HepG2 (cell line): ENCODE results near the gene FAM131C. TPM values are rescaled to one million over a fixed set of nuclear protein-coding genes. Genes with fewer than 3 reads are reported as not detected.

Experiments used
- ATAC-seq: fragments of 200-7000 bp; cut with Tn5 transposase; 3 replicates; pipeline ENCODE4 v1.9.1; 2020; ENCODE audit warnings: mild to moderate bottlenecking, moderate library complexity
- BruUV-seq: library from RNA; stranded (reverse); fragments of 400-500 nt; replicated peaks from 2 replicates; lab custom pipeline; 2021; lab: Mats Ljungman, UMichigan
- CTCF ChIA-PET: fragments of 300-600 bp; formaldehyde crosslinking; extraction: SDS; loops from one replicate; lab custom pipeline; 2021; ENCODE audit warnings: low total read pairs, inconsistent platforms, low intra/inter-chr PET ratio; lab: Yijun Ruan, JAX
- POLR2A ChIA-PET: fragments of 350-600 bp; sonication (Branson Sonifier 250); formaldehyde crosslinking; loops from one replicate; lab custom pipeline; 2020; ENCODE audit warnings: antibody characterized with exemption, inconsistent platforms; lab: Yijun Ruan, JAX
- DNase-seq: peaks from one replicate; pipeline ENCODE4 v3.0.0-alpha.2; 2015; ENCODE audit warnings: low spot score
- FAIRE-seq: peaks from 3 replicates; lab custom pipeline; 2011; peaks lifted over from hg19 to GRCh38; lab: Jason Lieb, UNC
- H2AFZ ChIP-seq: one replicate; pipeline ENCODE4 v1.6.1; 2011; ENCODE audit warnings: low read length, inconsistent platforms
- H3K27ac ChIP-seq: fragments of 300-600 bp; 3 replicates; pipeline ENCODE4 v1.8.0; 2011; ENCODE audit warnings: mixed run types, mild to moderate bottlenecking, mixed read lengths, low read length, inconsistent platforms; ENCODE audit not compliant: insufficient read depth; ENCODE audit errors: extremely low read length
- H3K27me3 ChIP-seq, 2 experiments: fragments of 200-600 bp in 1 of 2; 2 replicates in 1 of 2; 3 replicates in 1 of 2; pipeline versions ENCODE4 v1.6.0 to v1.8.0; 2011; ENCODE audit warnings: low read length in 2 of 2, mild to moderate bottlenecking in 2 of 2, moderate library complexity in 2 of 2, inconsistent platforms in 1 of 2; ENCODE audit not compliant: insufficient read depth in 2 of 2, control insufficient read depth in 1 of 2
- H3K36me3 ChIP-seq, 2 experiments: fragments of 200-600 bp in 1 of 2; replicated peaks in 1 of 2; 2 replicates in 1 of 2; 3 replicates in 1 of 2; pipeline versions ENCODE4 v1.5.1 to v1.8.0; 2011; ENCODE audit warnings: low read length in 2 of 2, inconsistent platforms in 1 of 2; ENCODE audit not compliant: insufficient read depth in 2 of 2, control insufficient read depth in 1 of 2
- H3K4me1 ChIP-seq: 2 replicates; pipeline ENCODE4 v1.5.1; 2012; ENCODE audit warnings: low read length, inconsistent platforms; ENCODE audit not compliant: insufficient read depth
- H3K4me2 ChIP-seq: 2 replicates; pipeline ENCODE4 v1.6.0; 2011; ENCODE audit warnings: low read depth, low read length, inconsistent platforms
- H3K4me3 ChIP-seq, 3 experiments: fragments of 200-600 bp in 1 of 3; sonication (generic), shearing (Covaris generic) in 1 of 3; replicated peaks in 1 of 3; 2 replicates each; pipeline ENCODE4 v1.5.1; 2011 to 2016; ENCODE audit warnings: low read length in 3 of 3, inconsistent platforms in 2 of 3, low read depth in 2 of 3, mild to moderate bottlenecking in 2 of 3, control low read depth in 1 of 3, mixed read lengths in 1 of 3; ENCODE audit not compliant: insufficient read depth in 1 of 3
- H3K79me2 ChIP-seq: one replicate; pipeline ENCODE4 v1.6.1; 2011; ENCODE audit warnings: low read length, inconsistent platforms; ENCODE audit not compliant: insufficient read depth
- H3K9ac ChIP-seq: 2 replicates; pipeline ENCODE4 v1.6.0; 2011; ENCODE audit warnings: mild to moderate bottlenecking, low read depth, low read length, inconsistent platforms; ENCODE audit not compliant: insufficient read depth
- H3K9me3 ChIP-seq: 2 replicates; pipeline ENCODE4 v1.5.1; 2012; ENCODE audit warnings: mild to moderate bottlenecking, low read length
- H4K20me1 ChIP-seq: 2 replicates; pipeline ENCODE4 v1.6.0; 2011; ENCODE audit warnings: inconsistent platforms, mild to moderate bottlenecking, low read length, moderate library complexity; ENCODE audit not compliant: insufficient read depth
- HMG20B ChIP-seq: conservative IDR thresholded peaks from 2 replicates; pipeline ENCODE4 v1.6.1; 2016; ENCODE audit warnings: missing genetic modification reagents, missing compliant biosample characterization
- SRSF4 ChIP-seq: fragments of 200-400 bp; formaldehyde crosslinking; IDR thresholded peaks from one replicate; pipeline ENCODE4 v1.6.1; 2018; ENCODE audit warnings: mild to moderate bottlenecking, low read depth, low read length, moderate library complexity; ENCODE audit not compliant: poor library complexity, severe bottlenecking
- ZBTB7B ChIP-seq: sonication (generic); formaldehyde crosslinking; IDR thresholded peaks from 2 replicates; pipeline ENCODE4 v1.4.0; 2020; ENCODE audit warnings: missing genetic modification reagents
- ZFX ChIP-seq: sonication (generic); formaldehyde crosslinking; IDR thresholded peaks from 2 replicates; pipeline ENCODE4 v1.4.0; 2020; ENCODE audit warnings: mild to moderate bottlenecking, low read depth, missing genetic modification reagents, moderate library complexity
- ZNF138 ChIP-seq: sonication (generic); formaldehyde crosslinking; IDR thresholded peaks from 2 replicates; pipeline ENCODE4 v1.5.0; 2020; ENCODE audit warnings: mild to moderate bottlenecking, low read depth, missing genetic modification reagents
- ZNF225 ChIP-seq: sonication (generic); formaldehyde crosslinking; IDR thresholded peaks from 2 replicates; pipeline ENCODE4 v1.4.0; 2020; ENCODE audit warnings: mild to moderate bottlenecking, missing genetic modification reagents
- ZSCAN31 ChIP-seq: sonication (generic); formaldehyde crosslinking; IDR thresholded peaks from 2 replicates; pipeline ENCODE4 v1.5.0; 2020; ENCODE audit warnings: low read depth, mild to moderate bottlenecking, missing genetic modification reagents
- WGBS: methylation state at CpG from one replicate; pipeline ENCODE4 v1.1.6; 2017; ENCODE audit warnings: low lambda C conversion rate; 5-methylcytosine and 5-hydroxymethylcytosine counted together
- in situ Hi-C: cut with HindIII; loops from 2 replicates; pipeline ENCODE4 v1.10.0; 2017; ENCODE audit warnings: low pct_unique_long_range_greater_than_20kb; ENCODE audit not compliant: extremely low pct_ligation_motif_present
- intact Hi-C: fragments of 100-400 bp; cut with micrococcal nuclease; formaldehyde crosslinking; loops from one replicate; pipeline ENCODE4 v1.10.0; 2022; ENCODE audit not compliant: unreplicated experiment
- polyA plus RNA-seq, 8 experiments: library from polyadenylated mRNA; depleted of rRNA in 3 of 8; stranded (reverse) in 7 of 8; unstranded in 1 of 8; fragments of >200 nt; fragmentation: Illumina TruSeq in 4 of 8; extraction: Trizol in 4 of 8; gene quantifications; 2 replicates each; pipeline versions ENCODE4 v1.2.1 to v1.2.3, GENCODE V29; 2011 to 2016; ENCODE audit warnings: low read depth in 4 of 8, missing spikeins in 1 of 8, mixed read lengths in 1 of 8; ENCODE audit not compliant: insufficient read depth in 1 of 8
- total RNA-seq, 5 experiments: library from RNA; depleted of rRNA; stranded (reverse); fragments of >200 nt; fragmentation: Illumina TruSeq; extraction: Trizol; gene quantifications; 2 replicates each; pipeline ENCODE4 v1.2.3, GENCODE V29; 2016; ENCODE audit warnings: low read depth in 1 of 5
- TF ChIP-seq, protein P1 (sequence below): sonication (generic); formaldehyde crosslinking; IDR thresholded peaks from 2 replicates; pipeline ENCODE4 v1.4.0; 2020; ENCODE audit warnings: missing genetic modification reagents, borderline replicate concordance
- TF ChIP-seq, protein P2 (sequence below): sonication (generic); formaldehyde crosslinking; IDR thresholded peaks from 2 replicates; pipeline ENCODE4 v1.5.0; 2020; ENCODE audit warnings: missing genetic modification reagents, mild to moderate bottlenecking, borderline replicate concordance
- TF ChIP-seq, protein P3 (sequence below): sonication (generic); formaldehyde crosslinking; IDR thresholded peaks from 2 replicates; pipeline ENCODE4 v1.5.1; 2020; ENCODE audit warnings: mild to moderate bottlenecking, missing genetic modification reagents, borderline replicate concordance
- TF ChIP-seq, protein P4 (sequence below): sonication (generic); formaldehyde crosslinking; IDR thresholded peaks from 2 replicates; pipeline ENCODE4 v1.4.0; 2020; ENCODE audit warnings: low read depth, mild to moderate bottlenecking, missing genetic modification reagents

The FAM131C gene
- total and polyA plus RNA-seq, 2 of the 13 experiments (the other 11 are each of a cell fraction or from before 2014, with no cell fraction given), result 0.07 TPM; not detected in 1

DNA sequence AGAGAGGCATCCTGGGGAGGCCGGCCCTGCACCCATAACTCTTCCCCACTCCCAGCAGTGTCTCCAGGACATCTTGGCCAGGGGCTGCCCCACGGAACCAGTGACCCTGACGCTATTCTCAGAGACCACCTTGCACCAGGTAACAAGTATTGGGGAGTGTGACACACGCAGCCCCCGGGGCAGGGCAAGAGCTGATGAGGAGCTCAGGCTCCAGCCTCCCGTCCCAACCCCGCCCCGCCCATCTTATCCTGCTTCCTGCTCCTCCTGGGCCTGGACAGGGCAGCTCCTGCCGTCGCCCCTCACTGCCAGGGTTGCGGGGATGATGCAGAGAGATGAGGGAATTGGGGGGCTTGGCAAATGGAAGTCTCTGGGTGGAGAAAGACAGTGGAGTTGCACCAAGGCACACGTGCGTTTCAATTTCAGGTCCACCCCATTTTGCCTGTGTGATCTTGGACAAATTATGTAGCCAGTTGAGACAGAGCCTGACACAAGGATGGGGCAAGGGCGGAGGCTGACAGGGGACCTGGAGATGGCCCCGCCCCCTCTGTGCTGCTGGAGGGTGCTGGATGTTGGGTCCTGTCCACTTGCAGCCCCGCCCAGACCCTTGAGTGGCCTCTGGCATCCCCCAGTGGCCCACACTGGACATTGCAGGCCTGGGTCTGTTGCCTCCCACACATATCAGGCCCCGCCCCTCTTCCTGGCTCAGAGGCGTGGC, 40.9 kb downstream of the FAM131C start:
- CTCF ChIA-PET, result interaction anchor here (0.7 to 2.0 kb wide), 2 partner anchors 23 kb away, joined by 3 to 16 read pairs; no protein-coding TSS in a partner anchor
- TF ChIP-seq ZSCAN31 (CRISPR knock-in tag) (peak; percentile 50; the same call in 1 of the 2 replicates), ZNF138 (0 out of 2 replicates have a peak, but pooled peaks have one; percentile 38), SRSF4 (no peak), ZNF225 (CRISPR knock-in tag) (no peak), ZFX (CRISPR knock-in tag) (no peak), HMG20B (CRISPR knock-in tag) (no peak), ZBTB7B (CRISPR knock-in tag) (0 out of 2 replicates have a peak, but pooled peaks have one; percentile 24)
- TF ChIP-seq, protein P1, sequence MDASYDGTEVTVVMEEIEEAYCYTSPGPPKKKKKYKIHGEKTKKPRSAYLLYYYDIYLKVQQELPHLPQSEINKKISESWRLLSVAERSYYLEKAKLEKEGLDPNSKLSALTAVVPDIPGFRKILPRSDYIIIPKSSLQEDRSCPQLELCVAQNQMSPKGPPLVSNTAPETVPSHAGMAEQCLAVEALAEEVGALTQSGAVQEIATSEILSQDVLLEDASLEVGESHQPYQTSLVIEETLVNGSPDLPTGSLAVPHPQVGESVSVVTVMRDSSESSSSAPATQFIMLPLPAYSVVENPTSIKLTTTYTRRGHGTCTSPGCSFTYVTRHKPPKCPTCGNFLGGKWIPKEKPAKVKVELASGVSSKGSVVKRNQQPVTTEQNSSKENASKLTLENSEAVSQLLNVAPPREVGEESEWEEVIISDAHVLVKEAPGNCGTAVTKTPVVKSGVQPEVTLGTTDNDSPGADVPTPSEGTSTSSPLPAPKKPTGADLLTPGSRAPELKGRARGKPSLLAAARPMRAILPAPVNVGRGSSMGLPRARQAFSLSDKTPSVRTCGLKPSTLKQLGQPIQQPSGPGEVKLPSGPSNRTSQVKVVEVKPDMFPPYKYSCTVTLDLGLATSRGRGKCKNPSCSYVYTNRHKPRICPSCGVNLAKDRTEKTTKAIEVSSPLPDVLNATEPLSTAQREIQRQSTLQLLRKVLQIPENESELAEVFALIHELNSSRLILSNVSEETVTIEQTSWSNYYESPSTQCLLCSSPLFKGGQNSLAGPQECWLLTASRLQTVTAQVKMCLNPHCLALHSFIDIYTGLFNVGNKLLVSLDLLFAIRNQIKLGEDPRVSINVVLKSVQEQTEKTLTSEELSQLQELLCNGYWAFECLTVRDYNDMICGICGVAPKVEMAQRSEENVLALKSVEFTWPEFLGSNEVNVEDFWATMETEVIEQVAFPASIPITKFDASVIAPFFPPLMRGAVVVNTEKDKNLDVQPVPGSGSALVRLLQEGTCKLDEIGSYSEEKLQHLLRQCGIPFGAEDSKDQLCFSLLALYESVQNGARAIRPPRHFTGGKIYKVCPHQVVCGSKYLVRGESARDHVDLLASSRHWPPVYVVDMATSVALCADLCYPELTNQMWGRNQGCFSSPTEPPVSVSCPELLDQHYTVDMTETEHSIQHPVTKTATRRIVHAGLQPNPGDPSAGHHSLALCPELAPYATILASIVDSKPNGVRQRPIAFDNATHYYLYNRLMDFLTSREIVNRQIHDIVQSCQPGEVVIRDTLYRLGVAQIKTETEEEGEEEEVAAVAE (CRISPR knock-in tag), result no peak
- TF ChIP-seq, protein P2, sequence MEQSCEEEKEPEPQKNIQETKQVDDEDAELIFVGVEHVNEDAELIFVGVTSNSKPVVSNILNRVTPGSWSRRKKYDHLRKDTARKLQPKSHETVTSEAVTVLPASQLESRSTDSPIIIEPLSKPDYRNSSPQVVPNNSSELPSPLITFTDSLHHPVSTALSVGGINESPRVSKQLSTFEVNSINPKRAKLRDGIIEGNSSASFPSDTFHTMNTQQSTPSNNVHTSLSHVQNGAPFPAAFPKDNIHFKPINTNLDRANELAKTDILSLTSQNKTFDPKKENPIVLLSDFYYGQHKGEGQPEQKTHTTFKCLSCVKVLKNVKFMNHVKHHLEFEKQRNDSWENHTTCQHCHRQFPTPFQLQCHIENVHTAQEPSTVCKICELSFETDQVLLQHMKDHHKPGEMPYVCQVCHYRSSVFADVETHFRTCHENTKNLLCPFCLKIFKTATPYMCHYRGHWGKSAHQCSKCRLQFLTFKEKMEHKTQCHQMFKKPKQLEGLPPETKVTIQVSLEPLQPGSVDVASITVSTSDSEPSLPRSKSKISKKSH (CRISPR knock-in tag), result peak; percentile 69; the same call in 1 of the 2 replicates
- TF ChIP-seq, protein P3, sequence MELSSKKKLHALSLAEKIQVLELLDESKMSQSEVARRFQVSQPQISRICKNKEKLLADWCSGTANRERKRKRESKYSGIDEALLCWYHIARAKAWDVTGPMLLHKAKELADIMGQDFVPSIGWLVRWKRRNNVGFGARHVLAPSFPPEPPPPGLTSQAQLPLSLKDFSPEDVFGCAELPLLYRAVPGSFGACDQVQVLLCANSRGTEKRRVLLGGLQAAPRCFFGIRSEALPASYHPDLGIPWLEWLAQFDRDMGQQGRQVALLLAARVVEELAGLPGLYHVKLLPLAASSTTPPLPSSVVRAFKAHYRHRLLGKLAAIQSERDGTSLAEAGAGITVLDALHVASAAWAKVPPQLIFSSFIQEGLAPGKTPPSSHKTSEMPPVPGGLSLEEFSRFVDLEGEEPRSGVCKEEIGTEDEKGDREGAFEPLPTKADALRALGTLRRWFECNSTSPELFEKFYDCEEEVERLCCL (CRISPR knock-in tag), result no peak
- TF ChIP-seq, protein P4, sequence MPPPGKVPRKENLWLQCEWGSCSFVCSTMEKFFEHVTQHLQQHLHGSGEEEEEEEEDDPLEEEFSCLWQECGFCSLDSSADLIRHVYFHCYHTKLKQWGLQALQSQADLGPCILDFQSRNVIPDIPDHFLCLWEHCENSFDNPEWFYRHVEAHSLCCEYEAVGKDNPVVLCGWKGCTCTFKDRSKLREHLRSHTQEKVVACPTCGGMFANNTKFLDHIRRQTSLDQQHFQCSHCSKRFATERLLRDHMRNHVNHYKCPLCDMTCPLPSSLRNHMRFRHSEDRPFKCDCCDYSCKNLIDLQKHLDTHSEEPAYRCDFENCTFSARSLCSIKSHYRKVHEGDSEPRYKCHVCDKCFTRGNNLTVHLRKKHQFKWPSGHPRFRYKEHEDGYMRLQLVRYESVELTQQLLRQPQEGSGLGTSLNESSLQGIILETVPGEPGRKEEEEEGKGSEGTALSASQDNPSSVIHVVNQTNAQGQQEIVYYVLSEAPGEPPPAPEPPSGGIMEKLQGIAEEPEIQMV, result no peak

More for the DNA sequence above, 40.9 kb downstream of the FAM131C start:
- Histone ChIP-seq H3K4me2 (no peak overlapping the region), H3K4me3 (no peak overlapping the region), H3K4me1 (peaks cover 11% of the 10 kb centered on the region), H3K79me2 (no peaks in the 10 kb centered on the region), H3K27me3 (peaks cover 9 to 27% of the 10 kb centered on the region in 2 experiments; a peak in 4 of 5 replicates), H3K9me3 (no peaks in the 10 kb centered on the region), H3K27ac (no peak overlapping the region), H4K20me1 (peaks cover 3% of the 10 kb centered on the region; the same call in 1 of the 2 replicates), H3K9ac (no peak overlapping the region), H3K36me3 (no peaks in the 10 kb centered on the region), H2AFZ (no peak overlapping the region)
- intact Hi-C loops, result loop anchor here (2.0 kb wide), 2 partner anchors 24 kb away; no protein-coding TSS in a partner anchor
- in situ Hi-C loops, result no loop called here
- WGBS, result 29% methylated on average over 7 of the region's 18 CpGs
- POLR2A ChIA-PET, result no interaction called here
- peak; percentile 82 for DNase-seq
- BruUV-seq, result no TSS peak
- peak; percentile 49 for FAIRE-seq
- ATAC-seq, result peak; percentile 86
